Stimulated activated CD4-positive, alpha-beta T cell treated with anti-CD3 and anti-CD28 coated beads, Interleukin-15, amount 100 ng/mL, for 24 hours (primary cell): ENCODE results near the gene TGM3.

Source experiments
- DNase-seq: peaks from one replicate; pipeline ENCODE4 v3.0.0-alpha.2; 2020

The TGM3 gene

GRCh38 chr20:2285193-2285592 lies 10.6 kb upstream of the TGM3 start:
- no peak for DNase-seq

GRCh38 chr20:2285613-2286012 lies 10.2 kb upstream of the TGM3 start:
- no peak for DNase-seq

- DNase-seq = no peak
Observed at GRCh38 chr20:2287504-2287903, 8.3 kb upstream of the TGM3 start.

- DNase-seq = no peak
Observed at GRCh38 chr20:2289475-2289874, 6.3 kb upstream of the TGM3 start.

- no peak for DNase-seq
Observed at GRCh38 chr20:2290486-2290885, 5.3 kb upstream of the TGM3 start.

- DNase-seq = no peak
Observed at GRCh38 chr20:2292416-2293110, 3.2 kb upstream of the TGM3 start.

- no peak for DNase-seq
Observed at GRCh38 chr20:2293486-2293885, 2.3 kb upstream of the TGM3 start.

GRCh38 chr20:2293971-2294370 lies 1.8 kb upstream of the TGM3 start:
- no peak for DNase-seq

GRCh38 chr20:2295286-2295685 lies 515 bp upstream of the TGM3 start:
- DNase-seq = no peak

- DNase-seq = no peak
Observed at GRCh38 chr20:2296524-2297356, 939 bp downstream of the TGM3 start.

GRCh38 chr20:2297357-2297728 lies 1.5 kb downstream of the TGM3 start:
- DNase-seq = no peak

- no peak for DNase-seq
Observed at GRCh38 chr20:2298116-2298515, 2.3 kb downstream of the TGM3 start.

GRCh38 chr20:2298701-2299100 lies 2.9 kb downstream of the TGM3 start:
- no peak for DNase-seq

GRCh38 chr20:2299301-2299700 lies 3.5 kb downstream of the TGM3 start:
- DNase-seq = no peak

GRCh38 chr20:2300002-2300401 lies 4.2 kb downstream of the TGM3 start:
- DNase-seq = no peak

- no peak for DNase-seq
Observed at GRCh38 chr20:2300420-2300819, 4.6 kb downstream of the TGM3 start.

- DNase-seq = no peak
Observed at GRCh38 chr20:2301164-2301622, 5.4 kb downstream of the TGM3 start.

- no peak for DNase-seq
Observed at GRCh38 chr20:2302384-2303060, 6.7 kb downstream of the TGM3 start.

- DNase-seq = no peak
Observed at GRCh38 chr20:2303673-2304072, 7.9 kb downstream of the TGM3 start.

GRCh38 chr20:2304180-2304579 lies 8.4 kb downstream of the TGM3 start:
- no peak for DNase-seq

GRCh38 chr20:2305029-2305428 lies 9.2 kb downstream of the TGM3 start:
- DNase-seq = no peak

- no peak for DNase-seq
Observed at GRCh38 chr20:2305479-2305878, 9.7 kb downstream of the TGM3 start.

- no peak for DNase-seq
Observed at GRCh38 chr20:2305946-2306345, 10.1 kb downstream of the TGM3 start.

- no peak for DNase-seq
Observed at GRCh38 chr20:2307136-2307535, 11.3 kb downstream of the TGM3 start.
